HepG2 (cell line): ENCODE data around the gene SSBP4. TPM values are rescaled to one million over a fixed set of nuclear protein-coding genes. Genes with fewer than 3 reads are reported as not detected.

Experiments
- ATAC-seq: fragments of 200-7000 bp; cut with Tn5 transposase; 3 replicates; pipeline ENCODE4 v1.9.1; 2020; ENCODE audit warnings: mild to moderate bottlenecking, moderate library complexity
- BruUV-seq: library from RNA; stranded (reverse); fragments of 400-500 nt; replicated peaks from 2 replicates; lab custom pipeline; 2021; lab: Mats Ljungman, UMichigan
- CTCF ChIA-PET: fragments of 300-600 bp; formaldehyde crosslinking; extraction: SDS; loops from one replicate; lab custom pipeline; 2021; ENCODE audit warnings: low total read pairs, inconsistent platforms, low intra/inter-chr PET ratio; lab: Yijun Ruan, JAX
- POLR2A ChIA-PET: fragments of 350-600 bp; sonication (Branson Sonifier 250); formaldehyde crosslinking; loops from one replicate; lab custom pipeline; 2020; ENCODE audit warnings: antibody characterized with exemption, inconsistent platforms; lab: Yijun Ruan, JAX
- DNase-seq: peaks from one replicate; pipeline ENCODE4 v3.0.0-alpha.2; 2015; ENCODE audit warnings: low spot score
- FAIRE-seq: peaks from 3 replicates; lab custom pipeline; 2011; peaks lifted over from hg19 to GRCh38; lab: Jason Lieb, UNC
- H2AFZ ChIP-seq: one replicate; pipeline ENCODE4 v1.6.1; 2011; ENCODE audit warnings: low read length, inconsistent platforms
- H3K27ac ChIP-seq: fragments of 300-600 bp; 3 replicates; pipeline ENCODE4 v1.8.0; 2011; ENCODE audit warnings: mixed run types, mild to moderate bottlenecking, mixed read lengths, low read length, inconsistent platforms; ENCODE audit not compliant: insufficient read depth; ENCODE audit errors: extremely low read length
- H3K27me3 ChIP-seq, 2 experiments: fragments of 200-600 bp in 1 of 2; 2 replicates in 1 of 2; 3 replicates in 1 of 2; pipeline versions ENCODE4 v1.6.0 to v1.8.0; 2011; ENCODE audit warnings: low read length in 2 of 2, mild to moderate bottlenecking in 2 of 2, moderate library complexity in 2 of 2, inconsistent platforms in 1 of 2; ENCODE audit not compliant: insufficient read depth in 2 of 2, control insufficient read depth in 1 of 2
- H3K36me3 ChIP-seq, 2 experiments: fragments of 200-600 bp in 1 of 2; replicated peaks in 1 of 2; 2 replicates in 1 of 2; 3 replicates in 1 of 2; pipeline versions ENCODE4 v1.5.1 to v1.8.0; 2011; ENCODE audit warnings: low read length in 2 of 2, inconsistent platforms in 1 of 2; ENCODE audit not compliant: insufficient read depth in 2 of 2, control insufficient read depth in 1 of 2
- H3K4me1 ChIP-seq: 2 replicates; pipeline ENCODE4 v1.5.1; 2012; ENCODE audit warnings: low read length, inconsistent platforms; ENCODE audit not compliant: insufficient read depth
- H3K4me2 ChIP-seq: 2 replicates; pipeline ENCODE4 v1.6.0; 2011; ENCODE audit warnings: low read depth, low read length, inconsistent platforms
- H3K4me3 ChIP-seq, 3 experiments: fragments of 200-600 bp in 1 of 3; sonication (generic), shearing (Covaris generic) in 1 of 3; replicated peaks in 1 of 3; 2 replicates each; pipeline ENCODE4 v1.5.1; 2011 to 2016; ENCODE audit warnings: low read length in 3 of 3, inconsistent platforms in 2 of 3, low read depth in 2 of 3, mild to moderate bottlenecking in 2 of 3, control low read depth in 1 of 3, mixed read lengths in 1 of 3; ENCODE audit not compliant: insufficient read depth in 1 of 3
- H3K79me2 ChIP-seq: one replicate; pipeline ENCODE4 v1.6.1; 2011; ENCODE audit warnings: low read length, inconsistent platforms; ENCODE audit not compliant: insufficient read depth
- H3K9ac ChIP-seq: 2 replicates; pipeline ENCODE4 v1.6.0; 2011; ENCODE audit warnings: mild to moderate bottlenecking, low read depth, low read length, inconsistent platforms; ENCODE audit not compliant: insufficient read depth
- H3K9me3 ChIP-seq: 2 replicates; pipeline ENCODE4 v1.5.1; 2012; ENCODE audit warnings: mild to moderate bottlenecking, low read length
- H4K20me1 ChIP-seq: 2 replicates; pipeline ENCODE4 v1.6.0; 2011; ENCODE audit warnings: inconsistent platforms, mild to moderate bottlenecking, low read length, moderate library complexity; ENCODE audit not compliant: insufficient read depth
- CEBPB ChIP-seq: IDR thresholded peaks from 2 replicates; pipeline ENCODE4 v1.6.1; 2011; ENCODE audit warnings: low read depth, low read length, improper control_type of control experiment, borderline replicate concordance
- NFIB ChIP-seq: sonication (generic); formaldehyde crosslinking; IDR thresholded peaks from 2 replicates; pipeline ENCODE4 v1.9.0; 2021; ENCODE audit warnings: missing genetic modification reagents, mild to moderate bottlenecking, borderline replicate concordance
- PHF5A ChIP-seq: IDR thresholded peaks from one replicate; pipeline ENCODE4 v1.6.1; 2018; ENCODE audit warnings: low read depth, missing genetic modification reagents; ENCODE audit not compliant: unreplicated experiment
- SIX4 ChIP-seq: sonication (generic); formaldehyde crosslinking; IDR thresholded peaks from 2 replicates; pipeline ENCODE4 v1.4.0; 2020; ENCODE audit warnings: missing genetic modification reagents
- ZNF768 ChIP-seq: sonication (generic); formaldehyde crosslinking; IDR thresholded peaks from 2 replicates; pipeline ENCODE4 v1.4.0; 2020; ENCODE audit warnings: missing genetic modification reagents
- ZSCAN31 ChIP-seq: sonication (generic); formaldehyde crosslinking; IDR thresholded peaks from 2 replicates; pipeline ENCODE4 v1.5.0; 2020; ENCODE audit warnings: low read depth, mild to moderate bottlenecking, missing genetic modification reagents
- WGBS: methylation state at CpG from one replicate; pipeline ENCODE4 v1.1.6; 2017; ENCODE audit warnings: low lambda C conversion rate; 5-methylcytosine and 5-hydroxymethylcytosine counted together
- in situ Hi-C: cut with HindIII; loops from 2 replicates; pipeline ENCODE4 v1.10.0; 2017; ENCODE audit warnings: low pct_unique_long_range_greater_than_20kb; ENCODE audit not compliant: extremely low pct_ligation_motif_present
- intact Hi-C: fragments of 100-400 bp; cut with micrococcal nuclease; formaldehyde crosslinking; loops from one replicate; pipeline ENCODE4 v1.10.0; 2022; ENCODE audit not compliant: unreplicated experiment
- polyA plus RNA-seq, 8 experiments: library from polyadenylated mRNA; depleted of rRNA in 3 of 8; stranded (reverse) in 7 of 8; unstranded in 1 of 8; fragments of >200 nt; fragmentation: Illumina TruSeq in 4 of 8; extraction: Trizol in 4 of 8; gene quantifications; 2 replicates each; pipeline versions ENCODE4 v1.2.1 to v1.2.3, GENCODE V29; 2011 to 2016; ENCODE audit warnings: low read depth in 4 of 8, missing spikeins in 1 of 8, mixed read lengths in 1 of 8; ENCODE audit not compliant: insufficient read depth in 1 of 8
- total RNA-seq, 5 experiments: library from RNA; depleted of rRNA; stranded (reverse); fragments of >200 nt; fragmentation: Illumina TruSeq; extraction: Trizol; gene quantifications; 2 replicates each; pipeline ENCODE4 v1.2.3, GENCODE V29; 2016; ENCODE audit warnings: low read depth in 1 of 5
- TF ChIP-seq, protein P1 (sequence below): sonication (generic); formaldehyde crosslinking; IDR thresholded peaks from 2 replicates; pipeline ENCODE4 v1.9.0; 2021; ENCODE audit warnings: missing genetic modification reagents, mild to moderate bottlenecking, borderline replicate concordance
- TF ChIP-seq, protein P2 (sequence below): sonication (generic); formaldehyde crosslinking; conservative IDR thresholded peaks from 2 replicates; pipeline ENCODE4 v1.8.0; 2022; ENCODE audit warnings: missing genetic modification reagents
- TF ChIP-seq, protein P3 (sequence below): sonication (generic); formaldehyde crosslinking; IDR thresholded peaks from 2 replicates; pipeline ENCODE4 v1.4.0; 2020; ENCODE audit warnings: mild to moderate bottlenecking, missing genetic modification reagents
- TF ChIP-seq, protein P4 (sequence below): fragments of 450-650 bp; IDR thresholded peaks from 2 replicates; pipeline ENCODE4 v1.6.1; 2017

Gene SSBP4
- total and polyA plus RNA-seq, 2 of the 13 experiments (the other 11 are each of a cell fraction or from before 2014, with no cell fraction given) = 20.8 to 39.5 TPM

DNA sequence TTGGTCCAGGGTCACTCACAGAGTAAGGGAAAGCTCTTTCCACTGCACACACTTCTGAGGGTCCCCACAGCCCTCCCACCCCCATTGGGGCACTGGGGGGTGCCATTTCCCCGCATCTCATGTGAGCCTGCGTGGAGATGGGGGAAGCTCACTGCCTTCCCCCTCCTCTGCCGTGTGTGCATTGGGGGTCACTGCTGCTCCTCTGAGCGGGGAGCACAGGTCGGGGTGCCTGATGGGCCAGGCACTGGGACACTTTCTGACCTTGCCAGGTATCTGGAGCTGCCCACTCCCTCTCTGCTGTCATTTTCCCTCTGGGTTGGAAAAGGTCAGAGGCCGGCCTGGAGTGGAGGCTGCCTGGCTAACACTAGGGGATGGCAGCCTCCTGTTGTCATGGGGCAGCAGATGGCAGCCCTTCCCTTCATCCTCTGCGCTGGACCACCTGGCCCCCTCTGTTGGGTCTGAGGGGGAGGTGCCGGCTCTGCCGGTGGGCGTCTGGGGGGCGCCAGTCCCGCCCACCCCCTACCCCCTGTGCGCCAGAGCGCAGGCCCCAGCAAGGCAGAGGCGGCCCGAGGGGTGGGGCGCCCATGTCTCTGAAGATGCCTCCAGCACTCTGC, 9.1 kb downstream of the SSBP4 start:
- TF ChIP-seq CEBPB (no peak), NFIB (CRISPR knock-in tag) (no peak), SIX4 (CRISPR knock-in tag) (no peak), ZNF768 (CRISPR knock-in tag) (no peak), PHF5A (CRISPR knock-in tag) (no peak), ZSCAN31 (CRISPR knock-in tag) (no peak)
- TF ChIP-seq, protein P1, sequence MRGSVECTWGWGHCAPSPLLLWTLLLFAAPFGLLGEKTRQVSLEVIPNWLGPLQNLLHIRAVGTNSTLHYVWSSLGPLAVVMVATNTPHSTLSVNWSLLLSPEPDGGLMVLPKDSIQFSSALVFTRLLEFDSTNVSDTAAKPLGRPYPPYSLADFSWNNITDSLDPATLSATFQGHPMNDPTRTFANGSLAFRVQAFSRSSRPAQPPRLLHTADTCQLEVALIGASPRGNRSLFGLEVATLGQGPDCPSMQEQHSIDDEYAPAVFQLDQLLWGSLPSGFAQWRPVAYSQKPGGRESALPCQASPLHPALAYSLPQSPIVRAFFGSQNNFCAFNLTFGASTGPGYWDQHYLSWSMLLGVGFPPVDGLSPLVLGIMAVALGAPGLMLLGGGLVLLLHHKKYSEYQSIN (CRISPR knock-in tag) = no peak
- TF ChIP-seq, protein P2, sequence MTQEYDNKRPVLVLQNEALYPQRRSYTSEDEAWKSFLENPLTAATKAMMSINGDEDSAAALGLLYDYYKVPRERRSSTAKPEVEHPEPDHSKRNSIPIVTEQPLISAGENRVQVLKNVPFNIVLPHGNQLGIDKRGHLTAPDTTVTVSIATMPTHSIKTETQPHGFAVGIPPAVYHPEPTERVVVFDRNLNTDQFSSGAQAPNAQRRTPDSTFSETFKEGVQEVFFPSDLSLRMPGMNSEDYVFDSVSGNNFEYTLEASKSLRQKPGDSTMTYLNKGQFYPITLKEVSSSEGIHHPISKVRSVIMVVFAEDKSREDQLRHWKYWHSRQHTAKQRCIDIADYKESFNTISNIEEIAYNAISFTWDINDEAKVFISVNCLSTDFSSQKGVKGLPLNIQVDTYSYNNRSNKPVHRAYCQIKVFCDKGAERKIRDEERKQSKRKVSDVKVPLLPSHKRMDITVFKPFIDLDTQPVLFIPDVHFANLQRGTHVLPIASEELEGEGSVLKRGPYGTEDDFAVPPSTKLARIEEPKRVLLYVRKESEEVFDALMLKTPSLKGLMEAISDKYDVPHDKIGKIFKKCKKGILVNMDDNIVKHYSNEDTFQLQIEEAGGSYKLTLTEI = no peak
- TF ChIP-seq, protein P3, sequence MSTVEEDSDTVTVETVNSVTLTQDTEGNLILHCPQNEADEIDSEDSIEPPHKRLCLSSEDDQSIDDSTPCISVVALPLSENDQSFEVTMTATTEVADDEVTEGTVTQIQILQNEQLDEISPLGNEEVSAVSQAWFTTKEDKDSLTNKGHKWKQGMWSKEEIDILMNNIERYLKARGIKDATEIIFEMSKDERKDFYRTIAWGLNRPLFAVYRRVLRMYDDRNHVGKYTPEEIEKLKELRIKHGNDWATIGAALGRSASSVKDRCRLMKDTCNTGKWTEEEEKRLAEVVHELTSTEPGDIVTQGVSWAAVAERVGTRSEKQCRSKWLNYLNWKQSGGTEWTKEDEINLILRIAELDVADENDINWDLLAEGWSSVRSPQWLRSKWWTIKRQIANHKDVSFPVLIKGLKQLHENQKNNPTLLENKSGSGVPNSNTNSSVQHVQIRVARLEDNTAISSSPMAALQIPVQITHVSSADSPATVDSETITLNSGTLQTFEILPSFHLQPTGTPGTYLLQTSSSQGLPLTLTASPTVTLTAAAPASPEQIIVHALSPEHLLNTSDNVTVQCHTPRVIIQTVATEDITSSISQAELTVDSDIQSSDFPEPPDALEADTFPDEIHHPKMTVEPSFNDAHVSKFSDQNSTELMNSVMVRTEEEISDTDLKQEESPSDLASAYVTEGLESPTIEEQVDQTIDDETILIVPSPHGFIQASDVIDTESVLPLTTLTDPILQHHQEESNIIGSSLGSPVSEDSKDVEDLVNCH = no peak
- TF ChIP-seq, protein P4, sequence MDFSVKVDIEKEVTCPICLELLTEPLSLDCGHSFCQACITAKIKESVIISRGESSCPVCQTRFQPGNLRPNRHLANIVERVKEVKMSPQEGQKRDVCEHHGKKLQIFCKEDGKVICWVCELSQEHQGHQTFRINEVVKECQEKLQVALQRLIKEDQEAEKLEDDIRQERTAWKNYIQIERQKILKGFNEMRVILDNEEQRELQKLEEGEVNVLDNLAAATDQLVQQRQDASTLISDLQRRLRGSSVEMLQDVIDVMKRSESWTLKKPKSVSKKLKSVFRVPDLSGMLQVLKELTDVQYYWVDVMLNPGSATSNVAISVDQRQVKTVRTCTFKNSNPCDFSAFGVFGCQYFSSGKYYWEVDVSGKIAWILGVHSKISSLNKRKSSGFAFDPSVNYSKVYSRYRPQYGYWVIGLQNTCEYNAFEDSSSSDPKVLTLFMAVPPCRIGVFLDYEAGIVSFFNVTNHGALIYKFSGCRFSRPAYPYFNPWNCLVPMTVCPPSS = no peak
- in situ Hi-C loops = no loop called here
- intact Hi-C loops = no loop called here
- peaks cover 1 to 3% of the 10 kb centered on the region in 2 experiments; a peak in 2 of 5 replicates for H3K36me3 ChIP-seq
- ChIA-PET POLR2A (no interaction called here), CTCF (no interaction called here)
- H4K20me1 ChIP-seq = no peaks in the 10 kb centered on the region
- peaks cover 4% of the 10 kb centered on the region for H3K79me2 ChIP-seq
- H3K9me3 ChIP-seq = no peaks in the 10 kb centered on the region
- no peak overlapping the region for H2AFZ ChIP-seq
- no peaks in the 10 kb centered on the region for H3K4me1 ChIP-seq
- ATAC-seq = no peak
- WGBS = 98% methylated on average over 9 of the region's 17 CpGs
- no TSS peak for BruUV-seq
- no peak overlapping the region for H3K9ac ChIP-seq
- FAIRE-seq = no peak
- no peak overlapping the region for H3K4me2 ChIP-seq
- H3K27ac ChIP-seq = no peak overlapping the region
- no peak overlapping the region for H3K4me3 ChIP-seq
- H3K27me3 ChIP-seq = no peaks in the 10 kb centered on the region
- no peak for DNase-seq
